GM18526 (cell line): ENCODE data around the gene DNAH5.

ENCODE experiments used
- POLR2A ChIP-seq: IDR thresholded peaks from 3 replicates; pipeline ENCODE4 v1.6.1; 2011; ENCODE audit not compliant: insufficient read length; ENCODE audit errors: extremely low read depth

DNAH5 gene, protein sequence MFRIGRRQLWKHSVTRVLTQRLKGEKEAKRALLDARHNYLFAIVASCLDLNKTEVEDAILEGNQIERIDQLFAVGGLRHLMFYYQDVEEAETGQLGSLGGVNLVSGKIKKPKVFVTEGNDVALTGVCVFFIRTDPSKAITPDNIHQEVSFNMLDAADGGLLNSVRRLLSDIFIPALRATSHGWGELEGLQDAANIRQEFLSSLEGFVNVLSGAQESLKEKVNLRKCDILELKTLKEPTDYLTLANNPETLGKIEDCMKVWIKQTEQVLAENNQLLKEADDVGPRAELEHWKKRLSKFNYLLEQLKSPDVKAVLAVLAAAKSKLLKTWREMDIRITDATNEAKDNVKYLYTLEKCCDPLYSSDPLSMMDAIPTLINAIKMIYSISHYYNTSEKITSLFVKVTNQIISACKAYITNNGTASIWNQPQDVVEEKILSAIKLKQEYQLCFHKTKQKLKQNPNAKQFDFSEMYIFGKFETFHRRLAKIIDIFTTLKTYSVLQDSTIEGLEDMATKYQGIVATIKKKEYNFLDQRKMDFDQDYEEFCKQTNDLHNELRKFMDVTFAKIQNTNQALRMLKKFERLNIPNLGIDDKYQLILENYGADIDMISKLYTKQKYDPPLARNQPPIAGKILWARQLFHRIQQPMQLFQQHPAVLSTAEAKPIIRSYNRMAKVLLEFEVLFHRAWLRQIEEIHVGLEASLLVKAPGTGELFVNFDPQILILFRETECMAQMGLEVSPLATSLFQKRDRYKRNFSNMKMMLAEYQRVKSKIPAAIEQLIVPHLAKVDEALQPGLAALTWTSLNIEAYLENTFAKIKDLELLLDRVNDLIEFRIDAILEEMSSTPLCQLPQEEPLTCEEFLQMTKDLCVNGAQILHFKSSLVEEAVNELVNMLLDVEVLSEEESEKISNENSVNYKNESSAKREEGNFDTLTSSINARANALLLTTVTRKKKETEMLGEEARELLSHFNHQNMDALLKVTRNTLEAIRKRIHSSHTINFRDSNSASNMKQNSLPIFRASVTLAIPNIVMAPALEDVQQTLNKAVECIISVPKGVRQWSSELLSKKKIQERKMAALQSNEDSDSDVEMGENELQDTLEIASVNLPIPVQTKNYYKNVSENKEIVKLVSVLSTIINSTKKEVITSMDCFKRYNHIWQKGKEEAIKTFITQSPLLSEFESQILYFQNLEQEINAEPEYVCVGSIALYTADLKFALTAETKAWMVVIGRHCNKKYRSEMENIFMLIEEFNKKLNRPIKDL (N-terminal part only)

DNA sequence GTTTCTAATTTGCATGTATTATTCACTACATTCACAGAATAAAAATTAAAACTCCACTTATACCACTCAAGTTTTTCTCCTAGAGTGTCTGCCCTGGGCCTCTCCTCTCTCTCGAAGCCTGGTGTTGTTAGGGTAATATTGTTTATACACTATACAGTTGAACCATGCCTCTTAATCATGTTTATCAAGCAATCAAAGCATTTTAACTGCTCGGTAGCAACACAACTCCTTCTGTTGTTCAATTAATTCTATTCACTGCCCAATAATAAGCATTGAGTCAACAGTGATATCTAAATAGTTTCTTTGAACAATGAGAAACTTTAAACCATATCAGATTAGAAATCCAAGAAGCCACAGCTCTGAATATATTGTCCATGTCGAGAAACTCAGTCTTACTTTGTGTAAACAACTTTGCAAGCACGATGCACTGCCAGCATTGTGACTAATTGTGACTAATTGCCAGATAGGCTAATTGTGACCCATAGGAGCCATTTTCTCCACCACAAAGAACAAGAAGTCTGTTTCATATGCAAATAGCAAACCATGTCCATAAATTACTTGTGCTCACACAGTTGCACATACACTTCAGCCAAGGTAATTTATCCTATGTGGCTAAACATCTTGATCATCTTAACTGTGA, at the start of gene DNAH5:
TSS of gene DNAH5 (minus strand) at position 129 of the 640 bp plus-strand sequence. CDS start 250 bp downstream, outside the sequence.
- TF ChIP-seq POLR2A = no peak

DNA sequence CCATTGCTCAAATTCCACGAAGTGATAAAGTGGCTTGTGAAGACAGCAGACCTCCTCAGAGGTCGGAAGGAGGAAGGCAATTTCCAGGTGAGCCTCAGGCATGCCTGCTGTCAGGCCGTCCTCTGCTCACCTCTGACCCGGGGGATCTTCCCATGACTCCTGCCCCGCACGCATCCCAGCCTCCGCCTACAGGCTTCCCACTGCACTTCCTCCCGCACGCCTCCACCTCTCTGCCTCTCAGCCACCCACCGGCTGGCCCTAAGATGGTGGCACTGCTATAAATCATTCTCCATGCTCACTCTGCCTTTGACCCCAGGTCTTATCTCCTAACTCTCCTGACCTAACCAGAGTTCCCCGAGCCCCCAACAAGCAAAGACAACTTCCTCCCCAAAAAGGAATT, 49.4 kb upstream of the DNAH5 start:
- no peak for TF ChIP-seq POLR2A

DNA sequence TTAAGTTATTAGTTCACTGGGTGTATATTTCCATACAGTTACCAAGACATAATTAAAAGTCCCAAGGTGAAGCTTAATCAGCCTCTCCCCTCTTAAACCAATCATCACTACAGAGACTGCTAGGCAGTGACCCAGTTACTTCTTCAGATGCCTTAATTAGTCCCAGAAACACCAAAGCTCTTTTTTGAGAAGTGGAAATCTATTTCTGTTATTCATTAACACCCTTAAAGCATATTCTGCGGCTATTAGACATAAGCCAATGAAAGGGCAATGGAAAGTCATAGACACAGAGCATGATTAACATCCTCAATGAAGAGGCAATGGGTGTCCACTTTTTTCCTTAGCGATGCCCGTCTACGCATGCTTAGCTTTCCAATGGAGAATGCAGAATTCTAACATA, 48.3 kb upstream of the DNAH5 start:
- TF ChIP-seq POLR2A = no peak

DNA sequence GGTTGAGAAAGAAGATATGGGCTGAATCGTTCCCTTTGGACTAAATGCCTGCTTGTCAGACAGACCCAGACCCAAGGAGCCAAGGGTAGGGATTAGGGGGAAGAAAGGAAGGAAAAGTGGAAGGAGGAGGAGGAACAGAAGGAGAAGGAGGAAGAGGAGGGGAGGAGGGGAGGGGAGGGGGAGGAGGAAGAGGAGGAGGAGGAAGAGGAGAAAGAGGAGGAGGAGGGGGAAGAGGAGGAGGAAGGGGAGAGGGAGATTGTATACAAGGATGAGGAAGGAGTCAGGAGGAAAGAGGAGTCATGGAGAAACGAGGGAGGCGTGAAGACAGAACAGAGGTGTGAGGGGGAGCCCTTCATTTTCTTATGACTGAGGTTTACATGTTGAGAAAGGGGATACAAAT, 46.9 kb upstream of the DNAH5 start:
- TF ChIP-seq POLR2A = no peak

DNA sequence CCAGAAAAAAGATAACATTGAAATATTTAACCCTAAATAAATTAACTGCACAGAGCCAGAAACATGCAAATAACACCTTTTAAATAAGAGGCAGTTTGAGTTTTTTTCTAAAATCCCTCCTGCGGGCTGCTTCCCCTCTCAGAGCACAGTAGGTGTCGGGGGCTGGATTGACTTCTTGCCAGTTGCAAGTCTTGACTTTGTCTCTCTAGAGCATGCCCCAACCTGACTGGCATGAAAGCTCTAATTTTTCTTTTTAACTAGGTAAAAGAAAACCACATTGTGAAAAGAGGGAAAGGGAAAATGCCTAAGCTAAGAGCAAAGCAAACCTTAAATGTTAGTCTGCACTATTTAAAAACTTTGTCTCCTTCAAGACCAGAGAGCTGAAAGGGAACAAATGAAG, 46.4 kb upstream of the DNAH5 start:
- no peak for TF ChIP-seq POLR2A

DNA sequence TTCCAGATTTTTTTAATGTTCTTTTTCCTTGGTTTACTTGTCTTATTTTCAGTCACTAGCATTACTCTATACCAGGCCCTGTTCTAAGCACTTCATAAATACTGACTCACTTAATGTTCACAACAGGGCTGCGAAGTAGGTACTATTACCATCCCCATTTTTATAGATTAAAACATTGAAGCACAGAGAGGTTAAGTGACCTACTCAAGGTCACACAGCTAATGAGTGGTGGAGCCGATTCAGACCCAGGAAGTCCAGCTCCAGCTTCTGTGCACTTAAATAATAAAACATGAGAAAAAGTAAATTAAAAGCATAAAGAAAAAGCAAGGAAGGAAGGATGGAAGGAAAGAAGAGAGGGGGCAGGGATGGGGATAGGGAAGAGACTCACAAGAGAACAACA, 45.3 kb upstream of the DNAH5 start:
- TF ChIP-seq POLR2A = no peak

DNA sequence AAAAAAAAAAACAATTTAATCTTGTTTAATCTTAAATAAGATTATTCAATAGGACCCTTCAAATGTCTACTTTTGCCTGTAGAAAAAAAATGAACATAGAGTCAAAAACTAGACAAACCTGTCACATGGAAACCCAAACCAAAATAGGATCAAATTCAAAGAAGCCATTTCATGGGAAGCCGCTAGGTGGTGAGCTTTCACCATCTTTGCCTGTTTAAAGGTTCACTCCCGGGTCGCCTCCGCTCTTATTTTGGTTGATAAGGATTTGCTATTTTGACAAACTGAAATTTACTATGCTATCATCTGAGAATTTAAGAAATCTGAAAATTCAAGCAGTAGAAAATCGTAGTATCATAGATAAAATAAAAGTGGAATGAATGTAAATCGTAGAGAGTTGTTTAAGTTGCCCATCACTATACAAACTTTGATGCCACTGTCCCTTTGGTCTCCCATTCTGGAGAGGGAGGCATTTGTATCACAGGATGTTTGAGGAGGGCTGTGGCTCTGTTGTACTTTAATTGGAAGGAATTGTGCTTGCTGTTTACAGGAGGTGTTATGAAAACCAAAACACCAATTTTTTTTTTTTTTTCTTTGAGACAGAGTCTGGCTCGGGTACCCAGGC, 43.5 kb upstream of the DNAH5 start:
- TF ChIP-seq POLR2A = no peak

DNA sequence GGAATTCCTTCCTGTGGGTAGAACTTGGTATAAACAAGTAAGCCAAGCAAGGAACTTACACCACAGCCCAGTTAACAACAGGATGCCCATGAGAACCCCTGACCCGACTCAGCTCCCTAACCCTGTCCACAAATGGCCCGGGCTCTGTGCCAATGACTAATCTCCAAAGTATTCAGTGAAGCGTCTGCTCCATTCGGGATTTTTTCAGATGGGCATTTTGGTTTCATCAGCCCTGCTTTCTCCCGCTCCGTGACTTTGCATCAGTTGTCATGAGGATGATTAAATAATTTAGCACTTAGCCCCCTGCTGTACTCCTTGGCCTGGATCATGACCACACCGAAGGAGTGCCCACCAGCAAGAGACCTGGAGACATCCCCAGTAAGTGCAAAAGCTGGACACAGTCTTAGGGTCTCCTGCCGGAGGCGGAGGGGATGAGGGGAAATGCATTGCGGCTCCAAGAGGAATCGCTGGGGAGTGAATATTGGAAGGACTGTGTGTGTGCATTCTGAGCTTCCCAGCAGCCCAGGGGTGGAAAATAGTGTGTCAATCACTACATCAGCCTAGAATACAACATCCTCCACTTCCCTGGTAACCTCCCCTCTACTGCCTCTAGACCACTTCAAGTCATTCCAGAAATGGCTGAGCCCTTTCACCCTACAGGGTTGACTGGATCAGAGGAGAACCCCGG, 41.4 kb upstream of the DNAH5 start:
- TF ChIP-seq POLR2A = no peak

DNA sequence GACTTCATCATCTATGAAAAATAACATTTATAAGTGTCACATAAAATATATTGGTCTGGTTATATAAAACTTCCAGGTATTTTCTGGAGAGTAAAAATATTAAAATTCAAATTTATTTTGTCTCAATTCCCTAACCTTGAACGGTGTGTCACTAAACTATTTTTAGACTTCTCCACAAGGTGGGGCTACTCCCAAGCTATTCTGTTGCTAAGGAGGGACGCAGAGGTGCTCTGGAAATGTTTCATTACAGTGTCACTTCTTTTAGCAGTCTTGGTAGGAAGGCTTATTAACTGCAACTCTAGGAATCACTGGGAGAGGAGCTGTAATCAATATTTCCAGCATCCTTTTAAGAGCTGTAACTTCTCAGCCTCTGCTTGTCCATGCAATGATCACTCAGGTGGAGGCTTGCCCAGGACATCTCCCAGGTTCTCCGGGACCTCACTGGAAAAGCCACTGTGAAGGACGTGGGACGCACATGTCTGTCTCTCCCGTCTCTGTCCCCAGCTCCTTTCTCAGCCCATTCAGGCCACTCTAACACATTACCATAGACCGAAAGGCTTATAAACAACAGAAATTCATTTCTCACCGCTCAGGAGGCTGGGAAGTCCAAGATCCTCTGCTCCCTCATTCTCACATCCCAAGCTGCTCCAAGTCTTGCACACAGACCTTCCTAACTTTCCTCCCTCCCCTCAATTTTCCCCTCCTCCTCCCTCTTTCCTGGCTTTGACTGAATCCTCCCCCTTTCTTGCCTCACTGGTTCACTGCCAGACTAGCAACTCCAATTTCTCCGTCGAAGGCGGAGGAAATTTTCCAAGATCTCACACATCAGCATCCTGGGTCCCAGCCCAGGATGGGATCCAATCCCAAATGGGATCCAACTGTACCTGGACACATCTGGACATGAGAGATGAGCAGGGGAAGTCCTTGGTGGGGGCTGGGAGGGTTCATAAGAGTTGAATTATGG, 32.7 kb upstream of the DNAH5 start:
- no peak for TF ChIP-seq POLR2A

DNA sequence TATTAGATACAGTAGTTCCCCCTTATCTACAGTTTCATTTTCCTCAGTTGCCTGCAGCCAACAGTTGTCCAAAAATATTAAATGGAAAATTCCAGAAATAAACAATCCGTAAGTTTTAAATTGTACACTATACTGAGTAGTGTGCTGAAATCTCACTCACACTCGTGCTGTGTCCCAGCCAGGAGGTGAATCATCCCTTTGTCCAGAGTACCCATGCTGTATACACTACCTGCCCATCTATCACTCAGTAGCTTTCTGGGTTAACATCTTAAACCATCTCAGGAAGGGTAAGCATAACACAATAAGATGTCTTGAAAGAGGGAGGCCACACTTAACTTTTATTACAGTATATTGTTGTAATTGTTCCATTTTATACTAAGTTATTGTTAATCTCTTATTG, 31.7 kb upstream of the DNAH5 start:
- no peak for TF ChIP-seq POLR2A

DNA sequence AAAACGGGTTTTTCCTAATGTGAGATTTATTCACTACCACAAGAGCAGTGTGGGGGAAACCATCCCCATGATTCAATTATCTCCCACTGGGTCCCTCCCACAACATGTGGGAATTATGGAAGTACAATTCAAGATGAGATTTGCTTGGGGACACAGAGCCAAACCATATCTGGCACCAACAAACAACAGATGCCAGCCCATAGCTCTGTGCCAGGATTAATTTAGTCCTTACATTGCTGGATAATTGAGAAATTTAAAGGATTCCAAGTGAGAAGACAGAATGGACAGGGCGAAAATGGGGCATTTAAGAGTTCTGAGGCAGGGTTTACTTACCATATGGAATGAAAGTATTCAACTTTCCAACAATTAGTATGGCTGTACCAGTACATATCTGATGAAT, 30.8 kb upstream of the DNAH5 start:
- no peak for TF ChIP-seq POLR2A

DNA sequence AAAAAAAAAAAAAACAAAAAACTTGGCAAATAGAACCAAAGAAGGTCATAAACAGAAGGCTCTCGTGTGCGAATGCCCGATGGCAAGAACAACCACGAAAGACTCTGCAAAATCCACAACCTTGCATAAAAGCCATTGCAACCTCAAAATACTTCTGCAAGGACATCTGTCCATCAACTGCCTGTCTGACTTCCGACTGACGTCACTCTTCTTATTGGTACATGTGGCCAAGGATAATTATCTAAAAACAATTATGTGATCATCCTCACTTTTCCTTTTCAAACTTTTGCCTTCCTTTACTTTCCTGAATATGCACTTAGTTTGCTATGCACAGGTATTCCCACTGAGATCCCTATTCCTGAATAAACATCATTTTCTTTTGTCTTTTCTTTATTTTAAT, 29.2 kb upstream of the DNAH5 start:
- TF ChIP-seq POLR2A = no peak

DNA sequence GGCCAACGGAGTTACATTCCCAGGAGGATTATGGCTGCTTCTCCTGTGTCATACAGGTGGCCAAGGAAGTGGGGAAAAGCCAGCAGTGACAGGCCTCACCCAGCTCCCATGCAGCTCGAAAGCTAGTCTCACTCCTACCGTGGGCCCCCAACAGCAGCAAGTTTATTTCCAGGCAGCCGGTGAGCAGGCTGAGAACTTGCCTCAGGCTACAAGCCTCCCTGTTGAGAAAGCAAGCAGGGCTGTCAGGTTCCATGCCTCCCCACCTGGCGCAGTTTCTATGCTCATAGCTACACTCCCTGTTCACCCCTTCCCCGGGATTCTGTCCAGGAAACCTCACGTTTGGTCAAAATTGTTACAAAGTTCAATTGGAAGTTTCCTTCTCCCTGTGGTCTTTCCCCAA, 27.5 kb upstream of the DNAH5 start:
- TF ChIP-seq POLR2A = no peak
